Nephron progenitor cell (in vitro differentiated cells): Measurements from ENCODE around the gene TBC1D22A.

Experiments used
- DNase-seq: peaks from one replicate; pipeline ENCODE4 v3.0.0; 2021
- H3K27ac Mint-ChIP-seq: 2 replicates; pipeline ENCODE4 v1.8.0; 2021; ENCODE audit warnings: mild to moderate bottlenecking, moderate library complexity, mixed read lengths
- H3K27me3 Mint-ChIP-seq: 2 replicates; pipeline ENCODE4 v1.8.0; 2021; ENCODE audit warnings: mild to moderate bottlenecking, low read depth, mixed read lengths; ENCODE audit not compliant: poor library complexity
- H3K36me3 Mint-ChIP-seq: 2 replicates; pipeline ENCODE4 v1.8.0; 2021; ENCODE audit warnings: low read depth, mixed read lengths
- H3K4me1 Mint-ChIP-seq: 2 replicates; pipeline ENCODE4 v1.8.0; 2021; ENCODE audit warnings: mixed read lengths
- H3K4me3 Mint-ChIP-seq: 2 replicates; pipeline ENCODE4 v1.8.0; 2021; ENCODE audit warnings: mild to moderate bottlenecking, moderate library complexity, mixed read lengths
- H3K9me3 Mint-ChIP-seq: 2 replicates; pipeline ENCODE4 v1.8.0; 2021; ENCODE audit warnings: mild to moderate bottlenecking, moderate library complexity, mixed read lengths
- TF ChIP-seq, protein P1 (sequence below): fragments of 200-600 bp; sonication (generic); IDR thresholded peaks from 2 replicates; pipeline ENCODE4 v1.5.0; 2021; ENCODE audit warnings: antibody characterized with exemption

The TBC1D22A gene

DNA sequence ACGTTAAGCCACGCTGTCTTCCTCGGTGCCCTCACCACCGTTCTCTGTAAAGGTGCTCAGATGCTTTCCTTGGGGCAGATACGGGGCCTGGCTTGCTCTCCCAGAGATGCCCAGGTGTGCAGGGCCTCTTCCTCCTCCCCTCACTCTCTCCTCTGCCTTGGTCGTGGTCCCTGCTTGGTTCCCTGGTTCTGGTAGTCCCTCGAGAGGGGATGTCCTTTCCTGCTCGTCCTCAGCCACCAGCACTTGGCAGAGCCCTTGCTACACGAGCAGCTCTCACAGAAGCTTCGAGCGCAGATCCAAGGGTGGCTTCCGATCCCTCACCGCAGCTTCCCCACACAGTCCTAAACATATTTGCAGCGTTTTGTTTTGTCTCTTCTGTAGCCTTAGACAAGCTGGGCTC is 298.8 kb downstream of the TBC1D22A start:
- TF ChIP-seq, protein P1, sequence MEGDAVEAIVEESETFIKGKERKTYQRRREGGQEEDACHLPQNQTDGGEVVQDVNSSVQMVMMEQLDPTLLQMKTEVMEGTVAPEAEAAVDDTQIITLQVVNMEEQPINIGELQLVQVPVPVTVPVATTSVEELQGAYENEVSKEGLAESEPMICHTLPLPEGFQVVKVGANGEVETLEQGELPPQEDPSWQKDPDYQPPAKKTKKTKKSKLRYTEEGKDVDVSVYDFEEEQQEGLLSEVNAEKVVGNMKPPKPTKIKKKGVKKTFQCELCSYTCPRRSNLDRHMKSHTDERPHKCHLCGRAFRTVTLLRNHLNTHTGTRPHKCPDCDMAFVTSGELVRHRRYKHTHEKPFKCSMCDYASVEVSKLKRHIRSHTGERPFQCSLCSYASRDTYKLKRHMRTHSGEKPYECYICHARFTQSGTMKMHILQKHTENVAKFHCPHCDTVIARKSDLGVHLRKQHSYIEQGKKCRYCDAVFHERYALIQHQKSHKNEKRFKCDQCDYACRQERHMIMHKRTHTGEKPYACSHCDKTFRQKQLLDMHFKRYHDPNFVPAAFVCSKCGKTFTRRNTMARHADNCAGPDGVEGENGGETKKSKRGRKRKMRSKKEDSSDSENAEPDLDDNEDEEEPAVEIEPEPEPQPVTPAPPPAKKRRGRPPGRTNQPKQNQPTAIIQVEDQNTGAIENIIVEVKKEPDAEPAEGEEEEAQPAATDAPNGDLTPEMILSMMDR = no peak

DNA sequence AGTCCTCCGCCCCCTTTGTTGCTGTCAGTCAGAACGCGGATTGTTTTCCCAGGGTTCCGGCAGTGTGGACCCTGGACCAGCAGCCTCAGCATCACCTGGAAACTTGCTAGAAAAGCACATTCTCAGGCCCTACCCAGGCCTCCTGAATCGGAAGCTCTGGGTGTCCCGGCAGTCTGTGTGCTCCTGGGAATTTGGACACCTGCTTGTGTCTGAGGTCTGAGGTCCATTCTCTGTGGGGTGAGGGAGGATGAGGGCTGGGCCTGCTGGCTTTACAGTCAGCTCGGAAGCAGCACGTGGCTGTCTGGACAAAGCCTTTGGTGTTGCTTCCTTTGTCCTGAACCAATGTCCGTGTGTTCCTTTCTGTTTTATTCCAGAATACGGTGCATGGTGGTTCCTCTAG is 299.7 kb downstream of the TBC1D22A start:
- Mint-ChIP-seq H3K9me3 (no peaks in the 10 kb centered on the region), H3K36me3 (peaks cover 14% of the 10 kb centered on the region), H3K4me1 (no peaks in the 10 kb centered on the region), H3K27ac (peak overlapping the region; percentile 25), H3K27me3 (no peaks in the 10 kb centered on the region), H3K4me3 (no peak overlapping the region)
- no peak for DNase-seq
- TF ChIP-seq, protein P1 = no peak

More for the DNA sequence above, 298.8 kb downstream of the TBC1D22A start:
- Mint-ChIP-seq H3K36me3 (peaks cover 14% of the 10 kb centered on the region), H3K4me1 (peaks cover 6% of the 10 kb centered on the region), H3K4me3 (no peak overlapping the region), H3K9me3 (no peaks in the 10 kb centered on the region), H3K27ac (peak overlapping the region; percentile 68), H3K27me3 (no peaks in the 10 kb centered on the region)
- no peak for DNase-seq

- Mint-ChIP-seq H3K27me3 (no peaks in the 10 kb centered on the region), H3K4me3 (no peak overlapping the region), H3K4me1 (no peaks in the 10 kb centered on the region), H3K9me3 (no peaks in the 10 kb centered on the region), H3K36me3 (peaks cover 14% of the 10 kb centered on the region), H3K27ac (peak overlapping the region; percentile 80)
- no peak for DNase-seq
- TF ChIP-seq, protein P1 = no peak
Observed at GRCh38 chr22:47063071-47063509, 300.6 kb downstream of the TBC1D22A start.

DNA sequence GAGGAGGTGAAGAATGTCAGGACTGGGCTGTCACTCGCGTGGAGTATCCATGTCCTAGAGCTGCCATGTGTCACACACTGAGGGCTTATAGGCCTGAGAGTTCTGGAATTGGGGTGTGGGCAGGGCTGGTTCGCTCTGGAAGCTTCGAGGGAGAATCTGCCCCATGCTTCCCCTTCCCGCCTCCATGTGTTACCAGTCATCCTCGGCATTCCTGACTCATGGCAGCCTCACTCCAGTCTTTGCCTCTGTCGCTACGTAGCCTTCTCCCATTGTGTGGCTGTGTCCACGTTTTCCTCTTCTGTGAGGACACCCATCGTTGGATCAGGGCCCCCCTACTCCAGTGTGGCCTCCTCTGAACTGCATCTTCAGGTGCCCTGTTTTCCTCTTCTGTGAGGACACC is 301.2 kb downstream of the TBC1D22A start:
- no peak overlapping the region for H3K4me3 Mint-ChIP-seq
- peaks cover 16% of the 10 kb centered on the region for H3K36me3 Mint-ChIP-seq
- TF ChIP-seq, protein P1 = no peak
- no peaks in the 10 kb centered on the region for H3K9me3 Mint-ChIP-seq
- no peaks in the 10 kb centered on the region for H3K4me1 Mint-ChIP-seq
- DNase-seq = no peak
- no peak overlapping the region for H3K27ac Mint-ChIP-seq
- no peaks in the 10 kb centered on the region for H3K27me3 Mint-ChIP-seq

DNA sequence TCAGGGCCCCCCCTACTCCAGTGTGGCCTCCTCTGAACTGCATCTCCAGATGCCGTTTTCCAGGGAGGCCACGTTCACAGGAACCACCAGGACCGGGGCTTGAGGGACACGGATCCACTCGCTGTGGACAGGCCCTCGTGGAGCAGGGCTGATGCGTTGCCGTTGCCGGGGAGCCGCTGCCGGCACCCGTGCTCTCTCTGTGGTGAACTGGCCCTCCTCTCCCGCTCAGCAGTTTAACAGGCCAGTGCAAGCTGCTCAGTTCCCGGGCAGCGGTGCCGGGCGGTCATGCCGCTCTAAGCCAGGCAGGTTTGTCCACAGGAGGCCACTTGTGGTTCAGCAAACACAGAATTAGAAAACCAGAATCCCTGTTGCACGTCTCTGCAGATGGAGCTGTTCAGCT is 301.6 kb downstream of the TBC1D22A start:
- DNase-seq = no peak
- H3K27me3 Mint-ChIP-seq = no peaks in the 10 kb centered on the region
- no peak overlapping the region for H3K4me3 Mint-ChIP-seq
- no peaks in the 10 kb centered on the region for H3K4me1 Mint-ChIP-seq
- peaks cover 17% of the 10 kb centered on the region for H3K36me3 Mint-ChIP-seq
- H3K9me3 Mint-ChIP-seq = no peaks in the 10 kb centered on the region
- TF ChIP-seq, protein P1 = no peak
- H3K27ac Mint-ChIP-seq = peak overlapping the region; percentile 71

DNA sequence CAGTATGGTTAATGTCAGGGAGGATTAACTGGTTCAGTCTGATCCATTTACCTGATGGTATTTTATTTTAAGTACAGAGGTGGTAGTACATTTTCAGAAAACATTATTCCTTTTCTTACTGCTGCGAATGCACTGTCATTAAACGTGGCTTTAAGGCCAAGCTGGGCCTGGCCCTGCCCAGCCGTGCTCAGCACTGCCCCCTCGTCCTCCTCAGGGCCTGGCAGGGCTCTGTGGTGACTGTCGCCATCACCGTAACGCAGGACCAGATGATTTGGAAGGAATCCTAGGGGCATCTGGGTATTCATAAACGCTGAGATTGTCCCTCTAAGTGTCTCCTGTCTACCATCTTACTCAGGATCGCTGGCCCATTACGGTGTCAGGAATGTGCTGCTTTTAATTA is 302.0 kb downstream of the TBC1D22A start:
- no peak overlapping the region for H3K4me3 Mint-ChIP-seq
- peak overlapping the region; percentile 71 for H3K27ac Mint-ChIP-seq
- no peaks in the 10 kb centered on the region for H3K4me1 Mint-ChIP-seq
- no peak for DNase-seq
- H3K27me3 Mint-ChIP-seq = no peaks in the 10 kb centered on the region
- peaks cover 17% of the 10 kb centered on the region for H3K36me3 Mint-ChIP-seq
- H3K9me3 Mint-ChIP-seq = no peaks in the 10 kb centered on the region
- TF ChIP-seq, protein P1 = no peak
